Stomach (tissue), 9 donors: ENCODE measurements around the gene MACC1. TPM values are rescaled to one million over a fixed set of nuclear protein-coding genes. Genes with fewer than 3 reads are reported as not detected.

ENCODE experiments used
- DNase-seq, 2 donors: peaks; one replicate each; pipeline versions ENCODE4 v3.0.0 to v3.0.0-alpha.2; 2013 to 2019
- H3K27ac ChIP-seq, 5 donors: fragments of 200-600 bp in 4 of 5; sonication (generic) in 4 of 5; one replicate each; pipeline ENCODE4 v1.5.1; 2013 to 2019; ENCODE audit warnings: mild to moderate bottlenecking in 1 of 5, moderate library complexity in 1 of 5
- H3K27me3 ChIP-seq, 3 donors: fragments of 200-600 bp; sonication (generic); one replicate each; pipeline ENCODE4 v1.5.1; 2017 to 2019; ENCODE audit warnings: mixed run types in 1 of 3
- H3K36me3 ChIP-seq, 4 donors: fragments of 200-600 bp; sonication (generic); 1 replicate in 3 of 4; 2 replicates in 1 of 4; pipeline ENCODE4 v1.5.1; 2016 to 2019
- H3K4me1 ChIP-seq, 4 donors: fragments of 200-600 bp; sonication (generic); one replicate each; pipeline ENCODE4 v1.5.1; 2016 to 2019
- H3K4me3 ChIP-seq, 4 donors: fragments of 200-600 bp; sonication (generic) in 3 of 4; one replicate each; pipeline ENCODE4 v1.5.1; 2016 to 2019; ENCODE audit warnings: mild to moderate bottlenecking in 1 of 4
- H3K9me3 ChIP-seq, 4 donors: fragments of 200-600 bp; sonication (generic); one replicate each; pipeline ENCODE4 v1.5.1; 2016 to 2019
- CTCF ChIP-seq, 7 experiments: fragments of 450-650 bp in 4 of 7; fragments of 200-600 bp in 3 of 7; sonication (generic) in 3 of 7; IDR thresholded peaks; one replicate each; pipeline ENCODE4 v1.5.1; 2016 to 2019; ENCODE audit warnings: antibody characterized with exemption in 7 of 7, control low read depth in 2 of 7, mild to moderate bottlenecking in 1 of 7
- EP300 ChIP-seq: sonication (generic); formaldehyde crosslinking; IDR thresholded peaks from one replicate; pipeline ENCODE4 v1.6.1; 2017; ENCODE audit warnings: antibody characterized with exemption
- POLR2A ChIP-seq, 4 donors: fragments of 450-650 bp; IDR thresholded peaks; one replicate each; pipeline ENCODE4 v1.6.1; 2016; ENCODE audit warnings: antibody characterized with exemption in 4 of 4, control low read depth in 2 of 4, mild to moderate bottlenecking in 1 of 4, moderate library complexity in 1 of 4
- POLR2AphosphoS5 ChIP-seq, 3 donors: sonication (generic); formaldehyde crosslinking; IDR thresholded peaks; one replicate each; pipeline ENCODE4 v1.6.1; 2016; ENCODE audit warnings: antibody characterized with exemption in 3 of 3
- WGBS, 5 donors: extraction: QIAGEN DNeasy Blood & Tissue Kit in 3 of 5; methylation state at CpG; one replicate each; pipeline versions ENCODE4 v1.1.5 to v1.1.7; 2013 to 2018; 5-methylcytosine and 5-hydroxymethylcytosine counted together
- intact Hi-C: fragments of 100-400 bp; cut with DNase I; formaldehyde crosslinking; loops from one replicate; pipeline ENCODE4 v1.15.1; 2023; ENCODE audit warnings: low total_unique reads
- polyA plus RNA-seq, 3 donors: library from polyadenylated mRNA; stranded (reverse); fragments of 200-250 nt; gene quantifications; one replicate each; pipeline ENCODE4 v1.2.3, GENCODE V29; 2013
- total RNA-seq, 5 donors: library from RNA; depleted of rRNA; stranded (reverse); fragments of >200 nt; gene quantifications; one replicate each; pipeline versions ENCODE4 v1.1.0 to v1.2.3, GENCODE V29; 2014 to 2016
- donor health status: healthy with polysubstance abuse.
- donor health status: Bipolar disorder and iron deficiency.
- donor health status: healthy.

Gene MACC1
- total and polyA plus RNA-seq, 8 donors: 0.76 to 41.7 (median 2.2) TPM; not detected in 1

- Histone ChIP-seq H3K36me3 (no peaks in the 10 kb centered on the region), H3K27me3 (no peaks in the 10 kb centered on the region), H3K4me1 (no peaks in the 10 kb centered on the region), H3K27ac (no peak overlapping the region), H3K9me3 (no peaks in the 10 kb centered on the region), H3K4me3 (no peak overlapping the region)
- 0 to 84% (median 42%) methylated on average over 1 of the region's 1 CpG for WGBS, 5 donors
- TF ChIP-seq EP300 (no peak), POLR2AphosphoS5 (IDR thresholded peaks at IDR 0.05) (no peak), CTCF (IDR thresholded peaks at IDR 0.05) (no peak)
- no peak for DNase-seq
- intact Hi-C loops: no loop called here
Measured at GRCh38 chr7:20102982-20103381, 114.2 kb downstream of the MACC1 start.

- H3K9me3 ChIP-seq: peaks cover 0 to 11% (median 5%) of the 10 kb centered on the region in 4 donors
- TF ChIP-seq CTCF (IDR thresholded peaks at IDR 0.05): no peak
- TF ChIP-seq POLR2AphosphoS5 (IDR thresholded peaks at IDR 0.05): no peak
- no peak for TF ChIP-seq EP300
- TF ChIP-seq POLR2A (IDR thresholded peaks at IDR 0.05): no peak
- WGBS, 5 donors: 81 to 92% (median 85%) methylated on average over 1 of the region's 1 CpG
- no peaks in the 10 kb centered on the region for H3K36me3 ChIP-seq
- H3K4me3 ChIP-seq: no peak overlapping the region
- intact Hi-C loops: no loop called here
- no peaks in the 10 kb centered on the region for H3K4me1 ChIP-seq
- no peak overlapping the region for H3K27ac ChIP-seq
- no peak for DNase-seq
- no peaks in the 10 kb centered on the region for H3K27me3 ChIP-seq
Measured at GRCh38 chr7:20095862-20096261, 121.3 kb downstream of the MACC1 start.

GRCh38 chr7:20095436-20095835 lies 121.7 kb downstream of the MACC1 start:
- Histone ChIP-seq H3K4me3 (no peak overlapping the region), H3K27ac (no peak overlapping the region), H3K27me3 (no peaks in the 10 kb centered on the region), H3K9me3 (peaks cover 0 to 11% (median 5%) of the 10 kb centered on the region in 4 donors), H3K36me3 (no peaks in the 10 kb centered on the region), H3K4me1 (no peaks in the 10 kb centered on the region)
- intact Hi-C loops: no loop called here
- DNase-seq: no peak
- TF ChIP-seq POLR2AphosphoS5 (IDR thresholded peaks at IDR 0.05) (no peak), CTCF (IDR thresholded peaks at IDR 0.05) (no peak), POLR2A (IDR thresholded peaks at IDR 0.05) (no peak), EP300 (no peak)
- WGBS, 5 donors: 76 to 87% (median 80%) methylated on average over 4 of the region's 4 CpGs

- Histone ChIP-seq H3K4me1 (no peaks in the 10 kb centered on the region), H3K27me3 (no peaks in the 10 kb centered on the region), H3K9me3 (no peaks in the 10 kb centered on the region), H3K36me3 (no peaks in the 10 kb centered on the region), H3K27ac (peak overlapping the region in 2 of 5 donors; percentile 11 to 71), H3K4me3 (no peak overlapping the region)
- intact Hi-C loops: no loop called here
- WGBS, 5 donors: 56 to 68% (median 63%) methylated on average over 6 of the region's 6 CpGs
- DNase-seq: no peak
- TF ChIP-seq EP300 (no peak), POLR2AphosphoS5 (IDR thresholded peaks at IDR 0.05) (peak in 2 of 3 donors; percentile 24 to 40), CTCF (IDR thresholded peaks at IDR 0.05) (no peak), POLR2A (IDR thresholded peaks at IDR 0.05) (no peak)
Measured at GRCh38 chr7:20089431-20089830, 127.8 kb downstream of the MACC1 start.
